ENCODE measurements around the gene CCM2L.

- TF ChIP-seq CTCF (conservative IDR thresholded peaks at IDR 0.05; ENCODE audit: low read length): no peak
- no peak for TF ChIP-seq EZH2phosphoT487 (IDR thresholded peaks at IDR 0.05; ENCODE audit: borderline replicate concordance, low read depth, low read length)
Observed at GRCh38 chr20:32003325-32003724, 6.9 kb upstream of the CCM2L start.

Data from OCI-LY7 (cell line).